Measurements from ENCODE around the gene HMGXB4. TPM values are rescaled to one million over a fixed set of nuclear protein-coding genes. Genes with fewer than 3 reads are reported as not detected.

Gene HMGXB4, protein sequence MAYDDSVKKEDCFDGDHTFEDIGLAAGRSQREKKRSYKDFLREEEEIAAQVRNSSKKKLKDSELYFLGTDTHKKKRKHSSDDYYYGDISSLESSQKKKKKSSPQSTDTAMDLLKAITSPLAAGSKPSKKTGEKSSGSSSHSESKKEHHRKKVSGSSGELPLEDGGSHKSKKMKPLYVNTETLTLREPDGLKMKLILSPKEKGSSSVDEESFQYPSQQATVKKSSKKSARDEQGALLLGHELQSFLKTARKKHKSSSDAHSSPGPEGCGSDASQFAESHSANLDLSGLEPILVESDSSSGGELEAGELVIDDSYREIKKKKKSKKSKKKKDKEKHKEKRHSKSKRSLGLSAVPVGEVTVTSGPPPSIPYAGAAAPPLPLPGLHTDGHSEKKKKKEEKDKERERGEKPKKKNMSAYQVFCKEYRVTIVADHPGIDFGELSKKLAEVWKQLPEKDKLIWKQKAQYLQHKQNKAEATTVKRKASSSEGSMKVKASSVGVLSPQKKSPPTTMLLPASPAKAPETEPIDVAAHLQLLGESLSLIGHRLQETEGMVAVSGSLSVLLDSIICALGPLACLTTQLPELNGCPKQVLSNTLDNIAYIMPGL
- total RNA-seq (2022; extraction: Qiagen RNA extraction; ENCODE audit: low read depth), result 8.2 to 17.9 TPM (median 11.4 TPM) in 5 replicates

DNA sequence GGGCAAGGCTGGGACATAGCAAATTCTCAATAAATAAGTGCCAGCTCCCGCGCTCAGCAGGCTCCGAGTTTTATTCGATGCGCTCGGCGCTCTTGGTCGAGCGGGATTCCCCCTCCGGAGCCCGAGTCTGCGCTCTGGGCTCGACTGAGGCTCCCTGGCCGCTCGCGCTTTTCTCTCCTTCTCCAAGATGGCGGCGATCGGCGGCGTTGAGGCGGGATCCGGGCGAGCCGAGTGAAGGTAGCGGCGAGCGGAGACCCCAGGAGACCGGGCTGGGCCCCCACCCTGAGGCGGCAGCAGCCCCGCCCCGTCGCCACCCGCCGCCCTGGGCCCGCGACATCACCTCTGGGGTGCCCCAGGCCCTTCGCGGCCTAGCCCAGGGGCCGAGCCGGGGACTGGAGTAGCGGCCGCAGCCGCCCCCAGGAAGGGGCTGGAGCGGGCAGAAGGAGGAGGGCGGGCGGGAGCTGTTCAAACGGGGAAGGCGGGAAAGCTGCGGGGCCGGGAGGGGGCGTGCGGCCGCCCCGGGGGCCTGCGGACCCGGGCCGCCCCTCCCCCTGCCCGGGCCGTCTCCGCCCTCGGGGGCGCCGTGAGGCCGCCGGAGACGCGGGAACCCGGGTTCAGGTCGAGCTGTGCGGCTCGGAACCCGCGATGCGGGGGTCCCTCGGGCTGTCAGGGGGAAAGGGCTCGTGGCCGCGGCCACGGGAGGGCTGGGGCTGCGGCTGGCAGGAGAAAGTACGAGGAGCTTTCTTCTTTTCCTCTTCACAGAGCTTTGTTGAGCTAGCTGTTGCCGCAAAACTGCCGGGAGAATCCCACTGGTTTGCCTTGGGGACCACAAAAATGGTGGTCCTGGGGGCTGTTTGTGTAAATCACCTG is at the start of gene HMGXB4:
Gene HMGXB4 (plus strand): TSS at position 173 of the 870 bp plus-strand sequence. CDS start 4,898 bp downstream, outside the sequence.

DNA sequence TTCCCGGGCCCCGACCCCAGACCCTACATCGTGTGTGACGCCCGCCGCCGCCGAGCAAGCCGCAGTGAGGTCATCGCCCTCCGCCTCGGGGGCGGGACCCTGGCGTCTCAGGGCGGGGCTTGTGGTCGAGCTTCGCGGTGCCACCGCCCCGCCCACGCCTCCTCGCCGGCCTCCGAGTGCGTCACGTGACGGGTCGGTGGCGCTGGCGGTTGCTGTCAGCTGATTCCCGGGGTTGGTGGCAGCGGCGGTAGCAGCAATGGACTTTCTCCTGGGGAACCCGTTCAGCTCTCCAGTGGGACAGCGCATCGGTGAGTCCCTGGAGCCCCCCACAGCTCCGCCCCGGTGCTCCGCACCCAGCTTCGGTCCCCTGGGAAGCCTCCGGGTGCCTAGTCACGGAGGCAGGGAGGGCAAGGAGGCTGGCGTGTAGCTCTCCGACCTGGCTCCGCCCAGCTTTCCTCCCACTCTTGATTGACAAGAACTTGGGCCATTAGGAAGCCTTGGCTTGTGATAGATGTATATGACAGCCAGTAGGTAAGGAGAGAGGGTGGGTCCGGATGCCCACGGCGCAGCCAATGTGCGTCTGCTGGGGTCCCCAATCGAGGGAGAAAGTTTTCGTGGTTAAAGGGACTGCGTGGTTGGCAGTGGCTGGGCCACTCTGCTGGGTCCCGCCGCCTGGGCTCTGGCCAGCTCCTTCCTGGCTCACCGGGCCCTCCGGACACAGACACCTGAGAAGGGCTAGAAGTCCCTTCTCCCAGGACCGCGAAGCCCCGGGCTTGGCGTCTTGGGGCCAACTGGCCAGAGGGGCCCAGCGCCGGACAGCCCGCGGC is 42.6 kb downstream of the HMGXB4 start, which contains the start of gene TOM1:
Gene TOM1 (plus strand): TSS at position 222 of the 827 bp plus-strand sequence. CDS start 35 bp downstream, at position 257.

Other genes with a start within 250 kb of the HMGXB4 start
- not detected in 5 replicates for gene ISX, start 191.3 kb upstream of the HMGXB4 start, total RNA-seq (2022; extraction: Qiagen RNA extraction; ENCODE audit: low read depth)
- 10.9 to 14.2 TPM (median 13.7 TPM) in 5 replicates for gene TOM1, start 42.4 kb downstream of the HMGXB4 start, total RNA-seq (2022; extraction: Qiagen RNA extraction; ENCODE audit: low read depth)
- gene HMOX1, start 123.6 kb downstream of the HMGXB4 start, total RNA-seq (2022; extraction: Qiagen RNA extraction; ENCODE audit: low read depth), result 446 to 674 TPM (median 524 TPM) in 5 replicates
- gene MCM5, start 142.6 kb downstream of the HMGXB4 start, total RNA-seq (2022; extraction: Qiagen RNA extraction; ENCODE audit: low read depth), result 72.3 to 87.3 TPM (median 77.1 TPM) in 5 replicates